GM19239 (cell line): ENCODE measurements around the gene PRRX2.

Source experiments
- DNase-seq: peaks from one replicate; pipeline ENCODE4 v3.0.0; 2011; ENCODE audit warnings: low spot score; ENCODE audit not compliant: insufficient read length
- FAIRE-seq: peaks from 2 replicates; lab custom pipeline; 2011; peaks lifted over from hg19 to GRCh38; lab: Jason Lieb, UNC

The PRRX2 gene

GRCh38 chr9:129698254-129698757, 32.9 kb downstream of the PRRX2 start:
- no peak for DNase-seq
- no peak for FAIRE-seq

GRCh38 chr9:129701054-129701453, 35.6 kb downstream of the PRRX2 start:
- FAIRE-seq, result no peak
- no peak for DNase-seq

- DNase-seq, result no peak
- no peak for FAIRE-seq
Measured at GRCh38 chr9:129701549-129701948, 36.1 kb downstream of the PRRX2 start.

GRCh38 chr9:129702589-129703520, 37.4 kb downstream of the PRRX2 start:
- FAIRE-seq (no peak), DNase-seq (no peak)

- no peak for DNase-seq
- FAIRE-seq, result no peak
Measured at GRCh38 chr9:129703667-129704355, 38.4 kb downstream of the PRRX2 start.

GRCh38 chr9:129704807-129705206, 39.4 kb downstream of the PRRX2 start:
- FAIRE-seq, result no peak

GRCh38 chr9:129708793-129709192, 43.3 kb downstream of the PRRX2 start:
- DNase-seq (no peak), FAIRE-seq (no peak)

More at GRCh38 chr9:129704807-129705206, 39.4 kb downstream of the PRRX2 start:
- DNase-seq, result no peak

- DNase-seq, result no peak
- no peak for FAIRE-seq
Measured at GRCh38 chr9:129709438-129710168, 44.2 kb downstream of the PRRX2 start.

GRCh38 chr9:129710169-129710453, 44.7 kb downstream of the PRRX2 start:
- FAIRE-seq, result no peak
- no peak for DNase-seq

GRCh38 chr9:129712634-129713401, 47.4 kb downstream of the PRRX2 start:
- FAIRE-seq (no peak), DNase-seq (no peak)

- DNase-seq, result no peak
- FAIRE-seq, result no peak
Measured at GRCh38 chr9:129713402-129713679, 47.9 kb downstream of the PRRX2 start.

- DNase-seq (no peak), FAIRE-seq (no peak)
Measured at GRCh38 chr9:129714511-129715061, 49.1 kb downstream of the PRRX2 start.

GRCh38 chr9:129716091-129716490, 50.6 kb downstream of the PRRX2 start:
- DNase-seq (no peak), FAIRE-seq (no peak)

- FAIRE-seq, result no peak
- no peak for DNase-seq
Measured at GRCh38 chr9:129717991-129718390, 52.5 kb downstream of the PRRX2 start.

- DNase-seq (no peak), FAIRE-seq (no peak)
Measured at GRCh38 chr9:129718647-129719046, 53.2 kb downstream of the PRRX2 start.

GRCh38 chr9:129719135-129719534, 53.7 kb downstream of the PRRX2 start:
- FAIRE-seq, result no peak
- no peak for DNase-seq

GRCh38 chr9:129720181-129720864, 54.9 kb downstream of the PRRX2 start:
- DNase-seq (no peak), FAIRE-seq (no peak)

GRCh38 chr9:129720865-129721545, 55.6 kb downstream of the PRRX2 start:
- no peak for FAIRE-seq
- no peak for DNase-seq

- no peak for FAIRE-seq
- DNase-seq, result no peak
Measured at GRCh38 chr9:129722913-129723312, 57.5 kb downstream of the PRRX2 start.
